ENCODE data around the gene ACVR2B.

Gene ACVR2B

DNA sequence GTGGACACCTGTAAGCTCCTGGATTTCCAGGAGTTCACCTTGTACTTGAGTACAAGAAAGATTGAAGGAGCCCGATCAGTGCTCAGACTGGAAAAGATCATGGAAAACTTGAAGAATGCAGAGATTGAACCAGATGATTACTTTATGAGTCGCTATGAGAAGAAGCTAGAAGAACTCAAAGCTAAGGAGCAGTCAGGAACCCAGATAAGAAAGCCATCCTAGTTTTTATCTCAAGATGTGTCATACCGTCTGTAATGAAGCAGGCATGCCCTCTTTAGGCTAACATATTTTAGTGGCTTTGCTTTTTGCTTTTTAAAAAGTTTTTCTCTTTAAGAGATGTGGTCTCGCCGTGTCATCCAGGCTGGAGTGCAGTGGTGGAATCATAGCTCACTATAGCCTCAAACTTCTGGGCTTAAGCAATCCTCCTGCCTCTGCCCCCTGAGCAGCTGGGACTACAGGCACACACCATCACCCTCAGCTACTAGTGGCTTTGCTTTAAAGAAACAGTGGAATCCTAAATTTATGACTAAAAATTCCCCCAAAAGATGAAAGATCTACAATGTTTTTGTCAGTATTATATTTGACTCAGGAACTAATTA, 70.5 kb downstream of the ACVR2B start:
- DNase-seq (ENCODE audit: low read depth in 2 of 2, low spot score in 1 of 2): no peak

DNA sequence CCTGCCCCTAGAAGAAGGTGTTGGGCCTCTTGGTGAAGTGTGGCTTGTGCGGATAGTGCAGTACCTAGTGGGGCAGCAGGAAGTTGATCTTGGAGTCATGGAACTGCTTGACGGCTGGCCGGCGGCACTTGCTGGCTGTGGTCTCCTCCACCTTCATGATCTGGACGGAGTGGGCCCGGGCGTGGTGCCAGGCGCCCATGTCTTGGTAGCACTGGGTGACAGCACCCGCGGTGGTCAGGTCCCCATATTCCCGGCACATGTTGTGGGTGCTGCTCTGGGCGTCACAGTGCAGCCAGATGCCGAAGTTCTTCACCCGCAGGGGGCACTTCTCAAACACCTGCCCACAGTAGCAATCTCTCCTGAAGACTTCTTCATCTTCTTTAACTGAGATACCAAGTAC, 73.1 kb downstream of the ACVR2B start:
- no peak for DNase-seq (ENCODE audit: low read depth in 2 of 2, low spot score in 1 of 2)

DNA sequence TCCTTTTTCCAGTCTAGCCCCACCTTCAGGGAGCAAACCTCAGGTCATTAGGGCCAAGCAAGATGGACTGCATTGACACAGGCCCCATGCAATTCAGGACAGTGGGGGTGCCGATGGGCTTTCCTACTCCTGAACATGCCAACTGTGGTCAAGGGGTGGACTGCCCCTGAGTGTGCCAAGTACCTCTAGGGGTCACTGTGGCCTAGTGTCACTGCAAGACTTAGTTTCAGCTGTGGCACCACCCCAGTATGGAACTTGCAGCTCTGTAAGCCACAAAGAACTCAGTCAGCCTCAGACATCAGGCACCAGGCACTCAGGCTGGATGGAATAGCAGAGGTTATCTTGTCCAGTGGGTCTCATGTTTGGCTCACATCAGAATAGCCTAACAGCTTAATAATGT, 74.8 kb downstream of the ACVR2B start:
- DNase-seq (ENCODE audit: low read depth in 2 of 2, low spot score in 1 of 2): no peak

DNA sequence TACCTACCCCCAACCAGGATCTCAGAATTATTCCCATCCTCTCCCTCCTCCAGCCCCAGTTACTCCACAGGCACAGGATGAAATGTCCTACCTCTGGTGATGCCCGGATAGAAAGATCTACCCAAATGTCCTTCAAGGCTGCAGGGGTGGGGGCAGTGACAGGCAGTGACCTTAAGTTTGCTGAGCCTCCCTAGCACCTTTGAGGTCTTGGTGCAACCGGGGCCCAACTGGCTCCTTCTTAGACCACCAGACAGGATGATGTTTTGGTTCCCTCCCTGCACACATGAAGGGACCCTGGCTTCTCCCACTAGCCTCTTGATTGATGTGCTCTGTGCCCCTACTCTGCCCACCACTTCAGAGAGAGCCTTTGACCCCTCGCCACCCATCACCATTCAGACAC, 78.8 kb downstream of the ACVR2B start:
- no peak for DNase-seq (ENCODE audit: low read depth in 2 of 2, low spot score in 1 of 2)

DNA sequence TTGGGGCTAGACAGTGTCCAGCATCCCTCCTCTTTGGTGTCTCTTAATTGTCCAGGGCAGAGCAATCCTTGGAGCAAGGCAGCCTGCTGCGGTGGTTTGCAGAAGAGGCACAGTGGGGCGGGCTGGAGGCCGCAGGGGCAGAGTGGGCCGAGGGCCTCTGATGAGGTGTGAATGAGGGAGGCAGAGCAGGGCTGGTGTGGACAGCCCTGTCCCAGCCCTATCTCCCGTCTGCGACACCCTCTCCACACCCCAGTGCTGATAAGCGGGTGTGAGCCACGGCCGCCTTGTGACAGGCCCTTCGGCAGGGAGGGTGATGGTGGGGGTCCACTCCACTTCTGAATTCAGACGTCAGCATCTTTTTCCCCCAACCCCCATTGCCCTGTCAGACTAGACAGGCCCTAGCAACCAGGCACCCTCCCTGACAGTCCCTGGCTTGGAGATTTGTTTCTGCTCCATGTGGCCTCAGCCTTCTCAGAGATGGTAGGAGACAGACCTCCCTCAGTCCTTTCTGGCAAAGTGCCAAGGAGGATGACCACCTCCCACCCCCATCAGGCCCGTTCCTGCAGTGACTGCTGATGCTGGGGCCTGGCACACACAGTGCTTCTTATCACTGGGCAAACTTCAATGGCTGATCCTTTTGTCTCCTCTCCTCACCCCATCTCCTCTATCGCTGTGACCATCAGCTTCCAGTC, 79.7 kb downstream of the ACVR2B start:
- no peak for DNase-seq (ENCODE audit: low read depth in 2 of 2, low spot score in 1 of 2)

DNA sequence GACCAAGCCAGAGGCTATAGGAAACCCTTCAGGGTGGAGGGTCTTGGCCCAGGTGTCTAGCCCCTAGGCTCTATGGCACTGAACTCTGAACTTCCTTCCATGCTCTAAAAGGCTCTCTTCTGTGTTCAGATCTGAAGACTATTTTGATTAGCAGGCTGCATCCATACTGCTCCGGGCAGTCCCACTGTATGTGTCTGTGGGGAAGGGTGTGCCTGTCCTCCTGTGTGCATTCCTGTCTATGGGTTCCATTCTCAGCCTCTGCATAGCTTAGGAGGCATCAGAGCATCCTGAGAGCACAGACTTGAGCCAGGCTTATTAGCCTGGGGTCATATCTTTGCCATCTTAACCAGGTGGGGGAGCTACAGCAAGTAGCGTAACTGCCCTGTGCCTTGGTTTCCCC, 80.5 kb downstream of the ACVR2B start:
- DNase-seq (ENCODE audit: low read depth in 2 of 2, low spot score in 1 of 2): no peak

DNA sequence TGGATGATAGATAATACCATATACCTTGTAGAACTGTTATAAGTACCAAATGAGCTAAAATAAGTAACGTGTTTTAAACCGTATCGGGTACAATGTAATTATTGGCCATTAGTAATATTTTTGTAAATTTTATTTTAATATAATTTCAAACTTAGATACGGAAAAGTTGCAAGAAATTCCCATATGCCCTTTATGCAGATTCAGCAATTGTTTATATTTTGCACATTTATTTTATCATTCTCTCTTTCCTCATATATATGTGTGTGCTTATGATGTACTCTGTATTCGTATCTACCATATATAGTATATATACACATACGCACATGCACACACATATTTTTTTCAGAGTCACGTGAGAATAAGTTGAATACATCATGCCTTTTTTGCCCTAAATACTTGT, 80.9 kb downstream of the ACVR2B start:
- DNase-seq (ENCODE audit: low read depth in 2 of 2, low spot score in 1 of 2): no peak

DNA sequence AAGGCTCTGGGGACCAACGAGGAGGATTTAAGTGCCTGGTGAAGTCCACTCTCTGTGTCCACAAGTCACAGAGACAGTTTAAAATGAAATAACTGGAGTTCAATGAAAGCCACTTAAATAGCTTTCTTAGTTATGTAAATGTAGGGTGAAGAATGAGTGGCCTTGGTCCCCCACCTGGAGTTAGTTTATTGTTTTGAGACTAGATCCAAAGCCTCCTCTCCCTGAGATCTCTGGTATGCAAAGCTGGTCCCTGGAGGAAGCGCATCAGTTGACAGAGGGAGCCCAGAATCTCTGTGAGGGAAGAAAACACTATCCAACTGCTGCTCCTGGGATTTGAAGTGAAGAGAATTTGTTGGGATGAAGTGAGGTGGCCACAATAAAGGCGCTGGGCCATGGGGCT, 83.0 kb downstream of the ACVR2B start:
- DNase-seq (ENCODE audit: low read depth in 2 of 2, low spot score in 1 of 2): no peak

DNA sequence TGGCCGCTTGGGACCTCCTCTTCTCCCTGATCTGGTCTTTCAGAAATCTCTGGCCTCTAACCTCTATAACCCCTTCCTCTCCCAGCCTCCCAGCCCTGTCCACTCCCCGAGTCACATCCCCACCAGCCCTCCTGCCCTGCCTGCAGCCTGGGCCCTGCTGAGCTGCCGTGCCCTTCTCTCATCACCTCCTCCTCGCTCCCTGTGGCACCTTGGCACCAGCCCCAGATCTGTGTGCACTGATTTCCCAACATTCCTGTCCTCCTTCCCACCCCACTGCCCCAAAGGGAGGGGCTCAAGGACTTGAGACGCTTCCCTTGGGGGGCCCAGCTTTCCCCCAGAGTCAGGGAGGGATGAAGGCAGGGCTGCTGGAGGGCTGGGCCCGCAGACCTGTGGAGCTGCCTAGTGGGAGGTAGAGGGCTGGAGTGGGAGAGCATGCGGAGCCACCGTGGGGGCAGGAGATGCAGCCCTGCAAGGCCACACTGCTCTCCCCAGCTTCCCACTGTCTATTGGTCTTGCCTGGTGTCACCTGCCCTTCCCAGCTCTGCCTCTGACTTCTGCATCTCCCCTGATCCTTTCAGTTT, 85.2 kb downstream of the ACVR2B start:
- DNase-seq (ENCODE audit: low read depth in 2 of 2, low spot score in 1 of 2): no peak

DNA sequence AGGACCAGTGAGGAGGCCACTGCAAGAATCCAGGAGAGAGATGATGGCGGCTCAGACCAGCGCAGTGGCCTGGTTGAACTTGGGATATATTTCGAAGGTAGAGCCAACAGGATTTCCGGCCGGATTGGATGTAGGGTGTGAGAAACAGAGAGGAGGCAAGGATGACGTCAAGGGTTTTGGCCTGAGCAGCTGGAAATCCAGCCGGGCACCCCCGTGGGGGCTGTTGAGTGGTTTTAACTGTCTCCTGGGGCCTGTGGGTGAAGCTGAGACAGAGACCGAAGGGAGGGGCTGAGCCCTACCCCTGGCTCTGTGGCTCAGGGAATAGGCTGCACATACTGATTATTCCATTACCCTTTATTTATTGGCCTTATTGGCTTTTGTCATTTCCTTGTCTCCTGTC, 88.1 kb downstream of the ACVR2B start:
- DNase-seq (ENCODE audit: low read depth in 2 of 2, low spot score in 1 of 2): no peak

Measured in stimulated activated CD8-positive, alpha-beta memory T cell treated with anti-CD3 and anti-CD28 coated beads, Interleukin-4, amount 100 ng/mL, for 4 hours (primary cell).